WTC11 (cell line): ENCODE results near the gene PARD6A. TPM values are rescaled to one million over a fixed set of nuclear protein-coding genes. Genes with fewer than 3 reads are reported as not detected.

Source experiments
- ATAC-seq: fragments of 200-7000 bp; cut with Tn5 transposase; 2 replicates; pipeline ENCODE4 v1.10.0; 2021; ENCODE audit warnings: mild to moderate bottlenecking, moderate library complexity
- CTCF ChIA-PET: fragments of 300-600 bp; sonication (Branson Sonifier 250); formaldehyde crosslinking; loops from one replicate; lab custom pipeline; 2021; ENCODE audit warnings: antibody characterized with exemption; lab: Charles Lee
- POLR2A ChIA-PET: fragments of 350-600 bp; sonication (Branson Sonifier 250); formaldehyde crosslinking; loops from one replicate; lab custom pipeline; 2021; ENCODE audit warnings: antibody characterized with exemption; lab: Charles Lee
- DNase-seq: peaks from one replicate; pipeline ENCODE4 v3.0.0; 2021; ENCODE audit warnings: low spot score
- H3K27ac Mint-ChIP-seq: 2 replicates; pipeline ENCODE4 v1.8.0; 2021; ENCODE audit warnings: mixed read lengths
- H3K27me3 Mint-ChIP-seq: 2 replicates; pipeline ENCODE4 v1.8.0; 2021; ENCODE audit warnings: low read depth, mild to moderate bottlenecking, moderate library complexity, mixed read lengths
- H3K36me3 Mint-ChIP-seq: 2 replicates; pipeline ENCODE4 v1.8.0; 2021; ENCODE audit warnings: mixed read lengths
- H3K4me1 Mint-ChIP-seq: 2 replicates; pipeline ENCODE4 v1.8.0; 2022; ENCODE audit warnings: mixed read lengths
- H3K4me3 Mint-ChIP-seq: 2 replicates; pipeline ENCODE4 v1.8.0; 2021; ENCODE audit warnings: mild to moderate bottlenecking, moderate library complexity, mixed read lengths
- H3K9me3 Mint-ChIP-seq: 2 replicates; pipeline ENCODE4 v1.8.0; 2021; ENCODE audit warnings: mixed read lengths
- CBFB ChIP-seq: sonication (generic); formaldehyde crosslinking; IDR thresholded peaks from 2 replicates; pipeline ENCODE4 v1.8.1; 2022; ENCODE audit warnings: mild to moderate bottlenecking, low read depth, missing genetic modification reagents
- E2F4 ChIP-seq: sonication (generic); formaldehyde crosslinking; IDR thresholded peaks from 2 replicates; pipeline ENCODE4 v1.8.1; 2022; ENCODE audit warnings: low read depth, mild to moderate bottlenecking, moderate library complexity, missing genetic modification reagents, borderline replicate concordance
- ELF4 ChIP-seq: sonication (generic); formaldehyde crosslinking; IDR thresholded peaks from 2 replicates; pipeline ENCODE4 v1.8.1; 2022; ENCODE audit warnings: low read depth, mild to moderate bottlenecking, moderate library complexity, missing genetic modification reagents
- EMX1 ChIP-seq: fragments of 250-450 bp; sonication (Bioruptor Pico); IDR thresholded peaks from 2 replicates; pipeline ENCODE4 v1.8.0; 2021; ENCODE audit warnings: mild to moderate bottlenecking
- ERG ChIP-seq: fragments of 250-450 bp; sonication (Bioruptor Pico); IDR thresholded peaks from 2 replicates; pipeline ENCODE4 v1.8.0; 2021; ENCODE audit warnings: mild to moderate bottlenecking
- FOXP4 ChIP-seq: sonication (generic); formaldehyde crosslinking; IDR thresholded peaks from 2 replicates; pipeline ENCODE4 v1.8.0; 2022; ENCODE audit warnings: mild to moderate bottlenecking, missing genetic modification reagents
- HMGA2 ChIP-seq: fragments of 250-450 bp; sonication (Bioruptor Pico); IDR thresholded peaks from 2 replicates; pipeline ENCODE4 v1.4.0; 2021; ENCODE audit warnings: mild to moderate bottlenecking, moderate library complexity
- HMGXB4 ChIP-seq: sonication (generic); formaldehyde crosslinking; IDR thresholded peaks from 2 replicates; pipeline ENCODE4 v1.8.1; 2023; ENCODE audit warnings: mild to moderate bottlenecking, moderate library complexity, missing genetic modification reagents
- IRF2 ChIP-seq: sonication (generic); formaldehyde crosslinking; IDR thresholded peaks from 2 replicates; pipeline ENCODE4 v1.8.0; 2022; ENCODE audit warnings: low read depth, missing genetic modification reagents, borderline replicate concordance
- JUN ChIP-seq: sonication (generic); formaldehyde crosslinking; IDR thresholded peaks from 2 replicates; pipeline ENCODE4 v1.8.0; 2023; ENCODE audit warnings: mild to moderate bottlenecking, missing genetic modification reagents
- KAT7 ChIP-seq: sonication (generic); formaldehyde crosslinking; IDR thresholded peaks from 2 replicates; pipeline ENCODE4 v1.8.1; 2023; ENCODE audit warnings: missing genetic modification reagents, mild to moderate bottlenecking, borderline replicate concordance
- MAX ChIP-seq: sonication (generic); formaldehyde crosslinking; IDR thresholded peaks from 2 replicates; pipeline ENCODE4 v1.8.0; 2022; ENCODE audit warnings: mild to moderate bottlenecking, missing genetic modification reagents
- MLX ChIP-seq: sonication (generic); formaldehyde crosslinking; IDR thresholded peaks from 2 replicates; pipeline ENCODE4 v1.8.1; 2023; ENCODE audit warnings: mild to moderate bottlenecking, missing genetic modification reagents, moderate library complexity
- NFATC4 ChIP-seq: fragments of 250-450 bp; sonication (Bioruptor Pico); IDR thresholded peaks from 2 replicates; pipeline ENCODE4 v1.9.0; 2021; ENCODE audit warnings: mild to moderate bottlenecking
- NFYB ChIP-seq: sonication (generic); formaldehyde crosslinking; conservative IDR thresholded peaks from 2 replicates; pipeline ENCODE4 v1.8.0; 2022; ENCODE audit warnings: low read depth, missing genetic modification reagents
- PRRX2 ChIP-seq: fragments of 250-450 bp; sonication (Bioruptor Pico); IDR thresholded peaks from 2 replicates; pipeline ENCODE4 v1.8.0; 2021; ENCODE audit warnings: mild to moderate bottlenecking
- RELA ChIP-seq: sonication (generic); formaldehyde crosslinking; IDR thresholded peaks from 2 replicates; pipeline ENCODE4 v1.8.1; 2022; ENCODE audit warnings: missing genetic modification reagents, mild to moderate bottlenecking, borderline replicate concordance
- ZBTB21 ChIP-seq: sonication (generic); formaldehyde crosslinking; IDR thresholded peaks from 2 replicates; pipeline ENCODE4 v1.8.1; 2023; ENCODE audit warnings: mild to moderate bottlenecking, missing genetic modification reagents, borderline replicate concordance
- ZMAT4 ChIP-seq: fragments of 250-450 bp; sonication (Bioruptor Pico); IDR thresholded peaks from 2 replicates; pipeline ENCODE4 v1.9.0; 2021; ENCODE audit warnings: mild to moderate bottlenecking
- ZNF396 ChIP-seq: fragments of 250-450 bp; sonication (Bioruptor Pico); IDR thresholded peaks from 2 replicates; pipeline ENCODE4 v1.8.0; 2021; ENCODE audit warnings: mild to moderate bottlenecking, moderate library complexity, borderline replicate concordance
- ZNF423 ChIP-seq: fragments of 250-450 bp; sonication (Bioruptor Pico); IDR thresholded peaks from 2 replicates; pipeline ENCODE4 v2.1.2; 2022; ENCODE audit warnings: mild to moderate bottlenecking, moderate library complexity
- ZNF425 ChIP-seq: fragments of 250-450 bp; sonication (Bioruptor Pico); conservative IDR thresholded peaks from 2 replicates; pipeline ENCODE4 v1.9.0; 2021; ENCODE audit warnings: mild to moderate bottlenecking
- total RNA-seq: library from RNA; stranded (reverse); gene quantifications from 3 replicates; pipeline ENCODE4 v1.2.3, GENCODE V29; 2021

Gene PARD6A
- total RNA-seq, 1 experiment from 2014 or later = 17.1 TPM

GRCh38 chr16:67653789-67654402 lies 6.9 kb upstream of the PARD6A start (continued):
- no peak for TF ChIP-seq ZNF425 (CRISPR knock-in tag)
- TF ChIP-seq KAT7 (CRISPR knock-in tag) = no peak
- TF ChIP-seq CBFB (CRISPR knock-in tag) = no peak
- no peak for TF ChIP-seq JUN
- TF ChIP-seq E2F4 (CRISPR knock-in tag) = no peak
- no peak for TF ChIP-seq EMX1 (CRISPR knock-in tag)
- no peak for TF ChIP-seq IRF2
- no peak for TF ChIP-seq ERG
- no peak for TF ChIP-seq FOXP4
- no peak for TF ChIP-seq ZNF423 (CRISPR knock-in tag)

- Mint-ChIP-seq H3K9me3 (no peaks in the 10 kb centered on the region), H3K4me1 (peaks cover 15% of the 10 kb centered on the region; the same call in 1 of the 2 replicates), H3K4me3 (peak overlapping the region; percentile 22; the same call in 1 of the 2 replicates), H3K27ac (no peak overlapping the region), H3K27me3 (peaks cover 57% of the 10 kb centered on the region), H3K36me3 (peaks cover 4% of the 10 kb centered on the region; the same call in 1 of the 2 replicates)
- DNase-seq (no peak), ATAC-seq (no peak)
- POLR2A ChIA-PET = no interaction called here
- CTCF ChIA-PET = interaction anchor here (0.6 to 3.1 kb wide), 5 partner anchors 9 to 223 kb away, joined by 6 to 12 read pairs (median 6); partner anchors contain the start of genes C16orf86 and ENKD1
- TF ChIP-seq ZBTB21 (CRISPR knock-in tag) (no peak), RELA (no peak), PRRX2 (no peak), NFYB (no peak), E2F4 (CRISPR knock-in tag) (no peak), HMGA2 (CRISPR knock-in tag) (no peak), MAX (CRISPR knock-in tag) (no peak), ZMAT4 (CRISPR knock-in tag) (no peak), HMGXB4 (no peak), ELF4 (no peak), KAT7 (CRISPR knock-in tag) (no peak), MLX (CRISPR knock-in tag) (no peak), ZNF396 (CRISPR knock-in tag) (no peak), NFATC4 (CRISPR knock-in tag) (no peak)
Observed at GRCh38 chr16:67654403-67654911, 6.3 kb upstream of the PARD6A start.
